HCT116 (cell line): ENCODE results near the gene EPG5.

Experiments used
- POLR2A ChIP-seq: IDR thresholded peaks from 2 replicates; pipeline ENCODE4 v1.7.0; 2011; ENCODE audit warnings: borderline replicate concordance; ENCODE audit not compliant: insufficient read depth, insufficient read length; ENCODE audit errors: extremely low read depth
- TCF7L2 ChIP-seq: IDR thresholded peaks from 2 replicates; pipeline ENCODE4 v1.7.0; 2011; ENCODE audit warnings: borderline replicate concordance, inconsistent platforms; ENCODE audit not compliant: insufficient read depth, insufficient read length; ENCODE audit errors: extremely low read depth
- TF ChIP-seq, protein P1 (sequence below), 3 experiments: fragments of 200-600 bp in 1 of 3; sonication (generic) in 1 of 3; IDR thresholded peaks in 2 of 3; conservative IDR thresholded peaks in 1 of 3; 2 replicates each; pipeline ENCODE4 v1.5.1; 2012 to 2017; ENCODE audit warnings: low read depth in 2 of 3, low read length in 2 of 3, antibody characterized with exemption in 1 of 3, borderline replicate concordance in 1 of 3, control low read depth in 1 of 3, mild to moderate bottlenecking in 1 of 3, mixed read lengths in 1 of 3, mixed run types in 1 of 3, moderate library complexity in 1 of 3; ENCODE audit not compliant: insufficient read depth in 1 of 3
- TF ChIP-seq, protein P2 (sequence below): IDR thresholded peaks from 2 replicates; pipeline ENCODE4 v1.6.1; 2012; ENCODE audit warnings: low read depth

DNA sequence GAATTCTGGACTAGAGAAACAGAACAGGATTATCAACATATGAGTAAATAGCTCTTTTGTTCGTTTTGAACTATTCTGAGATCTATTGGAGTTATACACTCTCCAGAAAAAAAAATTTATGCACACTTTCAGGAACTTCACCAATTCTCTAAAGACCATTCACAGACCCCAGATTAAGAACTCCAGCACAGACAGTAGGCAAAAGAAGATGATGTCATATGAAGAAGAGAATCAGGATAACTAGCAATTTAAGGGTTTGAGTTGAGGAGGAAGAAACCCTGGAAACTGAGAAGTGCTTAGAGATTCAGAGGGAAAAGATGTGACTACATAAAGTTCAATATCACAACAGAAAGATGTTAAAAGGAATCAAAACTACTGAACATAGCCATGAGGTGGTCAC lies 71.8 kb downstream of the EPG5 start:
- TF ChIP-seq, protein P1, sequence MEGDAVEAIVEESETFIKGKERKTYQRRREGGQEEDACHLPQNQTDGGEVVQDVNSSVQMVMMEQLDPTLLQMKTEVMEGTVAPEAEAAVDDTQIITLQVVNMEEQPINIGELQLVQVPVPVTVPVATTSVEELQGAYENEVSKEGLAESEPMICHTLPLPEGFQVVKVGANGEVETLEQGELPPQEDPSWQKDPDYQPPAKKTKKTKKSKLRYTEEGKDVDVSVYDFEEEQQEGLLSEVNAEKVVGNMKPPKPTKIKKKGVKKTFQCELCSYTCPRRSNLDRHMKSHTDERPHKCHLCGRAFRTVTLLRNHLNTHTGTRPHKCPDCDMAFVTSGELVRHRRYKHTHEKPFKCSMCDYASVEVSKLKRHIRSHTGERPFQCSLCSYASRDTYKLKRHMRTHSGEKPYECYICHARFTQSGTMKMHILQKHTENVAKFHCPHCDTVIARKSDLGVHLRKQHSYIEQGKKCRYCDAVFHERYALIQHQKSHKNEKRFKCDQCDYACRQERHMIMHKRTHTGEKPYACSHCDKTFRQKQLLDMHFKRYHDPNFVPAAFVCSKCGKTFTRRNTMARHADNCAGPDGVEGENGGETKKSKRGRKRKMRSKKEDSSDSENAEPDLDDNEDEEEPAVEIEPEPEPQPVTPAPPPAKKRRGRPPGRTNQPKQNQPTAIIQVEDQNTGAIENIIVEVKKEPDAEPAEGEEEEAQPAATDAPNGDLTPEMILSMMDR (IDR thresholded peaks at IDR 0.05 in 2 of 3, conservative IDR thresholded peaks at IDR 0.05 in 1 of 3; ENCODE audit: borderline replicate concordance in 1 of 3, insufficient read depth in 1 of 3, low read depth in 2 of 3, low read length in 2 of 3): no peak
- TF ChIP-seq POLR2A: no peak
- TF ChIP-seq TCF7L2: no peak
- TF ChIP-seq, protein P2, sequence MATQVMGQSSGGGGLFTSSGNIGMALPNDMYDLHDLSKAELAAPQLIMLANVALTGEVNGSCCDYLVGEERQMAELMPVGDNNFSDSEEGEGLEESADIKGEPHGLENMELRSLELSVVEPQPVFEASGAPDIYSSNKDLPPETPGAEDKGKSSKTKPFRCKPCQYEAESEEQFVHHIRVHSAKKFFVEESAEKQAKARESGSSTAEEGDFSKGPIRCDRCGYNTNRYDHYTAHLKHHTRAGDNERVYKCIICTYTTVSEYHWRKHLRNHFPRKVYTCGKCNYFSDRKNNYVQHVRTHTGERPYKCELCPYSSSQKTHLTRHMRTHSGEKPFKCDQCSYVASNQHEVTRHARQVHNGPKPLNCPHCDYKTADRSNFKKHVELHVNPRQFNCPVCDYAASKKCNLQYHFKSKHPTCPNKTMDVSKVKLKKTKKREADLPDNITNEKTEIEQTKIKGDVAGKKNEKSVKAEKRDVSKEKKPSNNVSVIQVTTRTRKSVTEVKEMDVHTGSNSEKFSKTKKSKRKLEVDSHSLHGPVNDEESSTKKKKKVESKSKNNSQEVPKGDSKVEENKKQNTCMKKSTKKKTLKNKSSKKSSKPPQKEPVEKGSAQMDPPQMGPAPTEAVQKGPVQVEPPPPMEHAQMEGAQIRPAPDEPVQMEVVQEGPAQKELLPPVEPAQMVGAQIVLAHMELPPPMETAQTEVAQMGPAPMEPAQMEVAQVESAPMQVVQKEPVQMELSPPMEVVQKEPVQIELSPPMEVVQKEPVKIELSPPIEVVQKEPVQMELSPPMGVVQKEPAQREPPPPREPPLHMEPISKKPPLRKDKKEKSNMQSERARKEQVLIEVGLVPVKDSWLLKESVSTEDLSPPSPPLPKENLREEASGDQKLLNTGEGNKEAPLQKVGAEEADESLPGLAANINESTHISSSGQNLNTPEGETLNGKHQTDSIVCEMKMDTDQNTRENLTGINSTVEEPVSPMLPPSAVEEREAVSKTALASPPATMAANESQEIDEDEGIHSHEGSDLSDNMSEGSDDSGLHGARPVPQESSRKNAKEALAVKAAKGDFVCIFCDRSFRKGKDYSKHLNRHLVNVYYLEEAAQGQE: no peak
